Aorta (tissue), 5 donors: ENCODE data around the gene S100A11. TPM values are rescaled to one million over a fixed set of nuclear protein-coding genes. Genes with fewer than 3 reads are reported as not detected.

Experiments used
- ATAC-seq: fragments of 200-7000 bp; cut with Tn5 transposase; one replicate; pipeline ENCODE4 v1.9.1; 2022; ENCODE audit warnings: moderate library complexity; ENCODE audit not compliant: low FRiP score
- DNase-seq, 2 donors: peaks; one replicate each; pipeline ENCODE4 v3.0.0-alpha.2; 2020
- H3K27ac ChIP-seq, 2 donors: one replicate each; pipeline ENCODE4 v1.5.1; 2013; ENCODE audit warnings: low read length in 2 of 2, mild to moderate bottlenecking in 2 of 2, moderate library complexity in 2 of 2, control low read depth in 1 of 2, inconsistent platforms in 1 of 2, low read depth in 1 of 2
- H3K27me3 ChIP-seq, 2 donors: one replicate each; pipeline ENCODE4 v1.6.1; 2013; ENCODE audit warnings: control low read depth in 1 of 2, low read length in 1 of 2, mild to moderate bottlenecking in 1 of 2, moderate library complexity in 1 of 2; ENCODE audit not compliant: insufficient read depth in 2 of 2, control insufficient read depth in 1 of 2
- H3K36me3 ChIP-seq, 2 donors: one replicate each; pipeline ENCODE4 v1.6.1; 2013; ENCODE audit warnings: control low read depth in 1 of 2, low read length in 1 of 2, mild to moderate bottlenecking in 1 of 2; ENCODE audit not compliant: insufficient read depth in 2 of 2, control insufficient read depth in 1 of 2
- H3K4me1 ChIP-seq, 2 donors: one replicate each; pipeline ENCODE4 v1.6.1; 2013; ENCODE audit warnings: low read length in 2 of 2, control low read depth in 1 of 2, mild to moderate bottlenecking in 1 of 2, moderate library complexity in 1 of 2; ENCODE audit not compliant: insufficient read depth in 2 of 2, control insufficient read depth in 1 of 2
- H3K4me3 ChIP-seq, 2 donors: one replicate each; pipeline ENCODE4 v1.5.1; 2013; ENCODE audit warnings: low read length in 2 of 2, control low read depth in 1 of 2, mild to moderate bottlenecking in 1 of 2
- H3K9me3 ChIP-seq: one replicate; pipeline ENCODE4 v1.6.1; 2013; ENCODE audit warnings: mild to moderate bottlenecking, low read length; ENCODE audit not compliant: control insufficient read depth
- WGBS, 2 donors: extraction: QIAGEN DNeasy Blood & Tissue Kit; methylation state at CpG; one replicate each; pipeline ENCODE4 v1.1.7; 2013; 5-methylcytosine and 5-hydroxymethylcytosine counted together
- intact Hi-C, 2 donors: fragments of 100-400 bp; cut with DNase I; formaldehyde crosslinking; loops; one replicate each; pipeline versions ENCODE4 v1.14.2 to v1.15.0; 2022
- polyA plus RNA-seq, 2 donors: library from polyadenylated mRNA; stranded (reverse); fragments of 200-250 nt; gene quantifications; one replicate each; pipeline ENCODE4 v1.2.3, GENCODE V29; 2013
- total RNA-seq, 2 donors: library from RNA; stranded (reverse); fragmentation: NEBNext Ultra II Directional; extraction: Animal tissue kit (Norgen Biotek cat#: 25700); gene quantifications; one replicate each; pipeline ENCODE4 v1.2.1, GENCODE V29; 2021
- donor health status: healthy with polysubstance abuse.
- donor health status: Bipolar disorder and iron deficiency.
- donor health status: DM: no; HTN: no; CAD: no.
- donor health status: DM: no; HTN: no; CAD: no.
- donor health status: DM: yes; HTN: yes; CAD: no.

S100A11 gene
- total and polyA plus RNA-seq, 4 donors, result 416 to 960 (median 584) TPM

- intact Hi-C loops, result loop anchor here (1.0 to 5.0 kb wide), 3 partner anchors 34 to 68 kb away; no protein-coding TSS in a partner anchor
- peak; percentile 93 for DNase-seq
These were observed 34.9 kb downstream of the S100A11 start for GRCh38 chr1:152001631-152002584.

GRCh38 chr1:152000964-152001630, 35.7 kb downstream of the S100A11 start:
- no peaks in the 10 kb centered on the region for H3K36me3 ChIP-seq
- intact Hi-C loops, result loop anchor here (1.0 to 5.0 kb wide), 3 partner anchors 33 to 67 kb away; no protein-coding TSS in a partner anchor
- ATAC-seq, result peak; percentile 51
- H3K4me3 ChIP-seq, result no peak overlapping the region
- H3K4me1 ChIP-seq, result no peaks in the 10 kb centered on the region
- no peak overlapping the region for H3K27ac ChIP-seq
- H3K27me3 ChIP-seq, result no peaks in the 10 kb centered on the region
- no peaks in the 10 kb centered on the region for H3K9me3 ChIP-seq
- DNase-seq, result no peak
- WGBS, 2 donors, result 60 to 74% methylated on average over 4 of the region's 4 CpGs

More at GRCh38 chr1:152001631-152002584, 34.9 kb downstream of the S100A11 start:
- Histone ChIP-seq H3K27me3 (no peaks in the 10 kb centered on the region), H3K4me1 (no peaks in the 10 kb centered on the region), H3K4me3 (no peak overlapping the region), H3K36me3 (no peaks in the 10 kb centered on the region), H3K9me3 (no peaks in the 10 kb centered on the region), H3K27ac (no peak overlapping the region)
- ATAC-seq, result peak; percentile 80
- 69 to 72% methylated on average over 4 of the region's 4 CpGs for WGBS, 2 donors

- H3K4me3 ChIP-seq, result no peak overlapping the region
- no peaks in the 10 kb centered on the region for H3K36me3 ChIP-seq
- no peaks in the 10 kb centered on the region for H3K27me3 ChIP-seq
- ATAC-seq (no peak), DNase-seq (no peak)
- no peak overlapping the region for H3K27ac ChIP-seq
- H3K9me3 ChIP-seq, result no peaks in the 10 kb centered on the region
- intact Hi-C loops, result no loop called here
- no peaks in the 10 kb centered on the region for H3K4me1 ChIP-seq
These were observed 38.0 kb downstream of the S100A11 start for GRCh38 chr1:151998611-151999362.

GRCh38 chr1:151997284-151997570, 39.6 kb downstream of the S100A11 start:
- no peaks in the 10 kb centered on the region for H3K27me3 ChIP-seq
- intact Hi-C loops, result no loop called here
- H3K4me3 ChIP-seq, result no peak overlapping the region
- no peak for DNase-seq
- WGBS, 2 donors, result 98 to 100% methylated on average over 1 of the region's 1 CpG
- H3K36me3 ChIP-seq, result no peaks in the 10 kb centered on the region
- no peak for ATAC-seq
- H3K4me1 ChIP-seq, result no peaks in the 10 kb centered on the region
- no peak overlapping the region for H3K27ac ChIP-seq
- H3K9me3 ChIP-seq, result no peaks in the 10 kb centered on the region

GRCh38 chr1:151995774-151996173, 41.0 kb downstream of the S100A11 start:
- Histone ChIP-seq H3K27me3 (no peaks in the 10 kb centered on the region), H3K27ac (no peak overlapping the region), H3K36me3 (no peaks in the 10 kb centered on the region), H3K4me1 (peaks cover 0 to 2% of the 10 kb centered on the region in 2 donors), H3K4me3 (no peak overlapping the region), H3K9me3 (no peaks in the 10 kb centered on the region)
- intact Hi-C loops, result loop anchor here in 1 of 2 donors (2.0 kb wide), 1 partner anchor 61 kb away; no protein-coding TSS in a partner anchor
- ATAC-seq (no peak), DNase-seq (no peak)
- WGBS, 2 donors, result 86 to 91% methylated on average over 2 of the region's 2 CpGs

- ATAC-seq, result peak; percentile 26
- H3K9me3 ChIP-seq, result no peaks in the 10 kb centered on the region
- no peaks in the 10 kb centered on the region for H3K36me3 ChIP-seq
- peak in 1 of 2 donors; percentile 72 for DNase-seq
- H3K4me1 ChIP-seq, result peaks cover 0 to 8% of the 10 kb centered on the region in 2 donors
- intact Hi-C loops, result loop anchor here in 1 of 2 donors (2.0 kb wide), 1 partner anchor 60 kb away; no protein-coding TSS in a partner anchor
- 9 to 19% methylated on average over 6 of the region's 6 CpGs for WGBS, 2 donors
- no peaks in the 10 kb centered on the region for H3K27me3 ChIP-seq
- H3K4me3 ChIP-seq, result no peak overlapping the region
- H3K27ac ChIP-seq, result no peak overlapping the region
These were observed 41.8 kb downstream of the S100A11 start for GRCh38 chr1:151994956-151995355.

GRCh38 chr1:151993734-151994496, 42.9 kb downstream of the S100A11 start, which contains the start of gene S100A10:
Gene S100A10, minus strand, starts transcription at chr1:151993859. Its CDS starts 7,629 bp downstream, at chr1:151986230.
- Histone ChIP-seq H3K4me1 (peaks cover 8 to 11% of the 10 kb centered on the region in 2 donors), H3K4me3 (peak within 1 kb of the TSS; percentile 75 to 77), H3K36me3 (no peaks in the 10 kb centered on the region), H3K27ac (peak within 1 kb of the TSS; percentile 24 to 38), H3K9me3 (no peaks in the 10 kb centered on the region), H3K27me3 (no peaks in the 10 kb centered on the region)
- ATAC-seq, result peak; percentile 85
- peak; percentile 90 to 93 for DNase-seq
- WGBS, 2 donors, result 1 to 2% methylated on average over 56 to 69 of the region's 69 CpGs
- intact Hi-C loops, result loop anchor here in 1 of 2 donors (2.0 kb wide), 1 partner anchor 59 kb away; no protein-coding TSS in a partner anchor
